ENCODE data around the gene KCND3.

GRCh38 chr1:111880881-111881837 is 108.3 kb downstream of the KCND3 start:
- TF ChIP-seq POLR2AphosphoS5 (IDR thresholded peaks at IDR 0.05; ENCODE audit: insufficient read depth, low read depth, low read length) (no peak), EZH2 (IDR thresholded peaks at IDR 0.05; ENCODE audit: borderline replicate concordance, low read depth, low read length, severe bottlenecking) (no peak), JUN (IDR thresholded peaks at IDR 0.05; ENCODE audit: borderline replicate concordance, insufficient read depth, insufficient read length, low read depth) (no peak)
- TF ChIP-seq, protein P1, sequence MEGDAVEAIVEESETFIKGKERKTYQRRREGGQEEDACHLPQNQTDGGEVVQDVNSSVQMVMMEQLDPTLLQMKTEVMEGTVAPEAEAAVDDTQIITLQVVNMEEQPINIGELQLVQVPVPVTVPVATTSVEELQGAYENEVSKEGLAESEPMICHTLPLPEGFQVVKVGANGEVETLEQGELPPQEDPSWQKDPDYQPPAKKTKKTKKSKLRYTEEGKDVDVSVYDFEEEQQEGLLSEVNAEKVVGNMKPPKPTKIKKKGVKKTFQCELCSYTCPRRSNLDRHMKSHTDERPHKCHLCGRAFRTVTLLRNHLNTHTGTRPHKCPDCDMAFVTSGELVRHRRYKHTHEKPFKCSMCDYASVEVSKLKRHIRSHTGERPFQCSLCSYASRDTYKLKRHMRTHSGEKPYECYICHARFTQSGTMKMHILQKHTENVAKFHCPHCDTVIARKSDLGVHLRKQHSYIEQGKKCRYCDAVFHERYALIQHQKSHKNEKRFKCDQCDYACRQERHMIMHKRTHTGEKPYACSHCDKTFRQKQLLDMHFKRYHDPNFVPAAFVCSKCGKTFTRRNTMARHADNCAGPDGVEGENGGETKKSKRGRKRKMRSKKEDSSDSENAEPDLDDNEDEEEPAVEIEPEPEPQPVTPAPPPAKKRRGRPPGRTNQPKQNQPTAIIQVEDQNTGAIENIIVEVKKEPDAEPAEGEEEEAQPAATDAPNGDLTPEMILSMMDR (IDR thresholded peaks at IDR 0.05; ENCODE audit: extremely low read depth in 1 of 2, insufficient read depth in 1 of 2, low read depth in 1 of 2, low read length in 2 of 2), result no peak

Measured in endothelial cell of umbilical vein (primary cell).